GM21528 (cell line): ENCODE data around the gene YBX2.
"Not testable (repeated sequence)": the region's sequence is repeated elsewhere in the genome, so short reads cannot be mapped to it uniquely, and the experiment has no call there.

Experiments used
- ATAC-seq: cut with Tn5 transposase; IDR thresholded peaks from one replicate; pipeline ENCODE4 v1.9.1; 2021; ENCODE audit warnings: mild to moderate bottlenecking, moderate library complexity; ENCODE audit not compliant: unreplicated experiment, low FRiP score

The YBX2 gene

GRCh38 chr17:7251661-7252175 is 42.7 kb downstream of the YBX2 start, which contains the start of gene CTDNEP1:
Gene CTDNEP1, minus strand, starts transcription at chr17:7251734. Its CDS starts 438 bp downstream, at chr17:7251296.
- peak; percentile 87 for ATAC-seq

DNA sequence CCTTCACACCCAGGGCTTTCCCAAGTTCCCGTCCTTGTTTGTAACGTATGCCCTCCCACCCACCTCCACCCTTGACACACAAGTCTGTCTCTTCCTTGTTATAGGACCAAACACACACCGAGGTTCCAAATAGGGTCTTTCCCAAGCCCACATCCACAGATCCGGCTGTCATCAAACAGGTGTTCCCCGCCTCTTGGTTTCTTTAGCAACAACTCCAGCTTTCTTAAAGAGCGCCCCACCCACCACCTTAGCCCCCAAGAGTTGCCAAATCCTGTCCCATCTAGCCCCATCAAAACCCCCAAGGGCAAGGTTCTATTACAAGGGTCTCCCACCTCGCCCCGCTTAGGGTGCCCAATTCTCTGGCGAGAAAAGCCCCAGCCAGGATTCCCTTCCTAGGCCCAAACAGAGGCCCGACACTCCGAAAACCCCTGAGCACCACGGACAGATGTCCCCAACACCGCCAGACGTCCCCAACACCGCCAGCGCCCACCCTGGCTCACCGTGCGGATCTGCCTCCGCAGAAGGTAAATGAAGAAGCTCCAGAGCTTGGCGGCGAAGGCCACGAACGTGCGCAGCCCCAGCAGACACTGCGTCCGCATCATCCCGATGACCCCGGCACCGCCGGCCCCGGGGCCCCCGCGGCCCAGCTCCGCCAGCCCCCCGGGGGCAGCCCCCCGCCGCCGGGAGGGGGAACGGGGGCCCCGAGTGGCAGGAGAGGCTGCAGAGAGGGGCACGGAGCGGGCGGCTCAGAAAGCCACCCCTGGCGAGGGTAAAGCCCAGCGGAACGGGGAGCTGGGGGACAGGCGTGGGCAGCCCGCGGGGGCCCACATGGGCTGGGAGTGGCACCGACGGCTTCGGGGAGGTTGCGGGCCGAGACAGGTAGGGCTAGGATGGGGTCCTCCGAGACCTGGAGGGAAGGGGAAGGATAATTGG is 43.5 kb downstream of the YBX2 start:
- no peak for ATAC-seq

GRCh38 chr17:7249830-7250229 is 44.6 kb downstream of the YBX2 start:
- ATAC-seq = no peak

DNA sequence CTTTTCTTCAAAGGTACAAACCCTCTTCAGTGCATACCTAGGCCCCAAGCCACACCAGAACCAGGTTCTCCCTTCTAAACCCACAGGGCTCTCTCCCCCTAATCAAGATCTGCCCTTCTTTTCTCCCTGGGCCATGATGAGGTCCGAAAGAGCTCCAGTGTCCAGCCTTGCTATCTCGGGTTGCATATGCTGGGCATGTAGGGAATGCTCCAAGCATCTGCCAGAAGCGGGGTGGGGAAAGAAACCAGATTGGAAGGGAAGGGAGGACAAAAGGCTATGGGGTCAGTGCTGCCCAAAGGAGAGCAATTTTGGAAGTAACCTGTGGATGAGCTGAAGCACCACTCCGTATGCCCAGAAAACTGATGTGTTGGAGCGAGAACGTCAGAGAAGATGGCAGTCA is 45.2 kb downstream of the YBX2 start:
- ATAC-seq = no peak

DNA sequence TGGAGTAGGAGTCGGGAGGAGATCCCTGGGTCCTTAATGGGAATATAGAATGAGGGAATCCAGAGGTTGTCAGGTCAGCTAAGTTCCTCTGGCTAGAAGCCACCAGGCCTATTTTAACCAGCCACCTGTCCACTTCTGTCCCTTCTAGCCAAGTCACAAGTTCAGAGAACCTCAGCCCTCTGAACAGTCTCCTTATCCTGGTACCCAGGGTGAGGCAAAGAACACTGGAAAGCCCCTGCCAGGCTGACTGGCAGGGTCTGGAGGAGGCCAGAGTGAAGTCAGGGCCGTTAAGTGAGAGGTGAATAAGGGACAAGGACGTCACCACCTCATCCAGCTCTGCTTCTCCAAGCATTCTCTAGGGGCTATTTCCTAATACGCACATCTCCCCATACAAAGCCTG is 45.6 kb downstream of the YBX2 start:
- ATAC-seq = no peak

GRCh38 chr17:7246779-7247178 is 47.7 kb downstream of the YBX2 start:
- ATAC-seq = no peak

GRCh38 chr17:7243838-7244237 is 50.6 kb downstream of the YBX2 start:
- not testable (repeated sequence) for ATAC-seq

- no peak for ATAC-seq
Measured at GRCh38 chr17:7243453-7243729, 51.0 kb downstream of the YBX2 start.

DNA sequence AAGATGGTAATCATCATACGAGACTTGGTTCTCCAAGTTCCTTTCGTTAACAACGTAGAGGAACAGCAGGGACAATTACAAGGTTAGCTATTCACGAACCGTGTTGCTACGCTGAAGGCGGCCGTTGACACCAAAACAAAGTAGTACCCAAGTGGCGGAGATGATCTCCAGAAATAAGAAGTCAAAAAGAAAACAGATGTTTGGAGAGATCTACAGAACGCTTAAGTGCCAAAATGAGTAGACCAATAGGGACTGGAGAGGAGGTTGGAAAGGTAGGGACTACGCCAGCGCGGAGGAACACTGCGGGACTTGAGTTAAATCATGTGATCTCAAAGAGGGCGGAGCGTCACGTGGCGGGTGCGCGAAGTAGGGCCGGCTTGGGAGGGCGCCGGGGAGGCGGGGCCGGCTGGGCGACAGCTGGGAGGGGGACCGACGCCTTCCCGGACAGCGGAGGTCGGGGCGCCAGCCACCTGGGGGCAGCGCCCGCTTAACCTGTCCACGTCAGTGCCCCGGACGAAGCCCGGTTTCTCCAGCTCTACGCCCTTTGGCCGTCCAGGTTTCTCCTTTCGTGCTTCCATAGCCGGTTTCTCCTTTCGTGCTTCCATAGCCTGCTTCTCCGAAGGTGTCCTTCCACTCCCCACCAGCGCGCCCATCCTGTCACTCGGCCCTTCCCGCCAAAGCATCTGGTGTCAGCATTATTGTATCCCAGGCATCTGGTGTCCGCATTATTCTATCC is 51.6 kb downstream of the YBX2 start:
- ATAC-seq = peak; percentile 38

DNA sequence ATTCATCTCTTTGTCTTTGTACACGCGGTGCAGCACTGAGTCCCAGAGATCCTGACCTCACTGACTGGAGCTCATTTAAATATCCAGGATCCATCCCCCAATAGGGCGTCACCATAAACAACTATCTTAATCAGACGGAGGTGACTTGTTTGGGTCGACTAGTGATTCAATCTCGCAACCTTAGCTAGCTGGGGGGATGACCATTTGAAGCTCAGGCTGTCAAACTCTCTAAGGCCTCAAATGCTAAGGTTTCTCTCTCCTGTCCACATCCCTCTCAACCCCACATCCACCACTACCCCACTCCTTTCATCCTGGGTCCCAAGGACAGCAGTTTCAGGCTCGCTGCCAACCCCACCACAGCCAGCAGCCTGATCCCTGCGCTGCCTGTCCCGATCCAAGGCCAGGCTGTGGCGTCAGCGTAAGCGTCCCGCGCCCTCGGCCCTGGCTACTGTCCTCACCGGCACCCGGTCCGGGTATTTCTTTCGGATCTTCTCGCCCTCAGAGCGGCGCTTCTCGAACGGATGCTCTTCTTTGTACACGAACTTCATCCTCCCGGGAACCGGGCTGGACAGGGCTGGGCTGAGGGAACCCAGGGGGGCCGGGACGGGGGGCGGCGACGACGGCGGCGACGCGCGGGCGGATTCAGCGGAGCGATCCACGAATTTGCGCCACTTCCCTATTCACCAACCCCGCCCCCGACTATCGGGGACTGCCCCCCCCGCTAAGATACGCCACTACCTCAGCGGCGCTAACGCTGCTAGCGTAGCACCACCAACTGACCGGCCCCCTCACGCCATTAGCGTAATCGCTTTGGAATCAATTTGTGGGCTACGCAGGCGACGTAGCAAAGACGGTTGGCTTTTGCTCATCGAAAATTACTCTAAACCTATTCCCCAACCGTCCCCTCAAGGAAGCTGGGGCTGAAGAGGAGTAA is 52.4 kb downstream of the YBX2 start, which contains the start of gene GABARAP:
Gene GABARAP (minus strand): TSS at position 667 of the 934 bp plus-strand sequence. CDS start 119 bp downstream, at position 548.
- peak; percentile 32 for ATAC-seq

DNA sequence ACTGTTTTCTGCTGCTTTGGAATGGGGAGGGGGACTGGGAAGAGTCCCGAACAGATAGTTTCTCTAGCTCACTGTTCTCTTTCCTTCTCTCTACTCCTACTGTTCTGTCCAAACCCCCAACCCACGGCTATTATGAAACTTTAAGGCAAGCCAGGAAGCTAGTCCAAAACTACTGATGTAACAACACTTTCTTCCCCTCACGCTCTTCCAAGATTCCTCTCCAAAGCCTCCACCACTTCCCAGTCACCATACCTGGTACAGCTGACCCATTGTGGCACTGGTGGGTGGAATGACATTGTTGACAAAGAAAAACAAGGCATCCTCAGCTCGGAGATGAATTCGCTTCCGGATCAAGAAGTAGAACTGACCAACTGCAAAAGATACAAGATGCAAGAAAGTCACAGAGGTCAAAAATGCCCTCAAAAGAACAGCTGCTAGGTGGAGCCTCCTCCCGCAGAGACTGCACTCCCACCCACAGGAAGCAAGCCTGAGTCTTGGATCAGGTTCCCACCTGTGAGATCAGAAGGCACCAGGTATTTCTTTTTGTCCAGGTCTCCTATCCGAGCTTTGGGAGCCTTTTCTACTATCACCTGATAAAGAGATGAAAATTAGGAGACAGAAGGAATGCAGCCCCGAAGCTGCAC is 53.2 kb downstream of the YBX2 start:
- no peak for ATAC-seq

GRCh38 chr17:7240375-7240774 is 54.1 kb downstream of the YBX2 start:
- no peak for ATAC-seq

GRCh38 chr17:7239091-7240027 is 55.1 kb downstream of the YBX2 start, which contains the start of gene PHF23:
Gene PHF23, minus strand, starts transcription at chr17:7239457. Its CDS starts 178 bp downstream, at chr17:7239279.
- ATAC-seq = peak; percentile 41

GRCh38 chr17:7238420-7239090 is 55.9 kb downstream of the YBX2 start:
- ATAC-seq = no peak
